Measurements from ENCODE around the gene EOGT.

The EOGT gene

DNA sequence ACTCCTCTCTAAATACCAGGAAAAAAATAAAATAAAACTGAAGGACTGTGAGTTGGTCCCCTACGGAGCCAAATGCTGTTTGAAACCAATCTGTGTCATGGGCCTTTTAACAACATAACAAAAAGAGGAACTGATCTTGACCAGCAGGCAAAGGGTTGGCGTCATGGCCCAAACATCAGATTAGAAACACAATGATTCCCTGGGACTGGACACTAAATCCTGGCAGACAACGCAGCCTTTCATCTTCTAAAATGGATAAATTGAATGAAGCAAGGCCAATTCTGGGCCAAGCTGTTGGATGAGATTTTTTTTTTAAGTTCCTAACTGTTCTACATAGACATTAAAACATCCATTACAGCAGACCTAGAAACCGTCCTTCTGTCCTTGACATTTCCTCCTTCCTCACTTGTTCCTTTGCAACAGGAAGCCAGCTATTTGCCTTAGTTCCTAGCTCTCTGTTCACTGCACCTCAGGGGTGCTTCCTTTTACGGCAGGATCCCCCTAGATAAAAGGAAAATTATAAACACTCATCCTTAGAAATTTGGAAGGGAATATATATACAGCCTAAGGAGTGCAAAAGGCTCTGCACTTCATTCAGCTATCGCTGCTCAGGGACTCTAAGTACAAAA is 59.6 kb downstream of the EOGT start:
- DNase-seq, result no peak

GRCh38 chr3:68945225-68945624 is 68.3 kb downstream of the EOGT start:
- no peak for DNase-seq

- no peak for DNase-seq
Observed at GRCh38 chr3:68943753-68944500, 69.6 kb downstream of the EOGT start.

DNA sequence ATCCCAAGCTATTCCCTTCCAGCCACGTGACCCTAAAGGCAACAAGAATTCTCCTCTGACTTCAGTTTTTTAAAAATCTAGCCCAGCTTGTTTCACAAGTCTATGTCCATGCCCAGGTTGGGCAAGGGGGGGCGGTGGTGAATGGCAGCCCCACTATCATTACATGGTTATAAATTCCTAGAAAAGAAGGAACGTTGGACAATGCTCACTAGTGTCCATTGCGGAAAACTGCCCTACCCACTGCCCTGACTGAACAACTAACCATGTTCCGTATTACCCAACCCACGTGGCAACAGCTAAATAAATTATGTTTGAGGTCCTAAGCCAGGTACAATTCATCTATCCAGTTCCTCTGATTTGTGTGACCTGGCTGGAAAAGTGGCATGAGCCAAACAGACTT is 72.4 kb downstream of the EOGT start:
- no peak for DNase-seq

DNA sequence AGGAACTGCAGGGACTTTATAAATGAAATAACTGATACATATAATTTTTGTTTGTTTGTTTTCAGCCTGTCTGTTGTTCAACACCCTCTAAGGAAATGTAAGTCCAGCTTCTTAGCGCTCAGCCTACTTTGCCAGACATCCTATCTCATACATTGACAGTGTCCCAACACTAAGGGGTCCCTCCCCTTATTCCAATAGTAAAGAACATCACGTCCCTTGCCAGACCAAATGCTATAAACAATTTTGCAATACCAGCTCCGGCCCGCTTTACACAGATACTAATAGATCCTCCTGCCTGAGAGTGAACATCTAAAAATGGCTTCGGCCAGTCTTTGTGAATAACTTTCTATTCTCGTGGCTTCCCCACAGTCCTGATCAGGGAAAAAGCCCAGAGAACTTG is 76.6 kb downstream of the EOGT start:
- DNase-seq, result no peak

DNA sequence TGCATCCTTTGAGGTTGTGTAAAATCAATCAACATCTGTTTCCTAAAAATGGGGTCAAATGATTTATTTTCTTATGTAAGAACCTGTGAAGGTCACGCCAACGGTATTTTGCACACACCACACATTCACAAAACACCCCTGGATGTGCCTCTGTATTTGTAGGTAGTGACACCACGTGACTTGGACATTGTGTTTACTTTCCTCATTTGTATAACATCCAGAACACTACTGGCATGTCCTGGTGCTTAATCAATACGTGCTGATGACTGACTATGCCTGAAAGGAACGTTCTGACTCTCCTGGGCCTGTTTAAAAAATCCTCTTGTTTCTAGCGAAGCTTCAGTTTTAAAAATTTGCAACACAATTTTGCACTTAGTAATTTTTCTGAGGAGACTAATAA is 77.7 kb downstream of the EOGT start:
- DNase-seq, result no peak

GRCh38 chr3:68931406-68932149 is 81.9 kb downstream of the EOGT start:
- no peak for DNase-seq

Measured in NCI-H2227 treated with DMSO at 0.1 percent for 48 hours (cell line).